C4-2B (cell line): ENCODE data around the gene ADRB2.

Experiments
- H3K27ac ChIP-seq: fragments of 450-650 bp; 2 replicates; pipeline ENCODE4 v1.5.1; 2017
- ZFX ChIP-seq: fragments of 450-650 bp; IDR thresholded peaks from 2 replicates; pipeline ENCODE4 v1.6.1; 2017
- TF ChIP-seq, protein P1 (sequence below): fragments of 450-650 bp; conservative IDR thresholded peaks from 2 replicates; pipeline ENCODE4 v1.5.1; 2017; ENCODE audit warnings: mild to moderate bottlenecking

The ADRB2 gene

DNA sequence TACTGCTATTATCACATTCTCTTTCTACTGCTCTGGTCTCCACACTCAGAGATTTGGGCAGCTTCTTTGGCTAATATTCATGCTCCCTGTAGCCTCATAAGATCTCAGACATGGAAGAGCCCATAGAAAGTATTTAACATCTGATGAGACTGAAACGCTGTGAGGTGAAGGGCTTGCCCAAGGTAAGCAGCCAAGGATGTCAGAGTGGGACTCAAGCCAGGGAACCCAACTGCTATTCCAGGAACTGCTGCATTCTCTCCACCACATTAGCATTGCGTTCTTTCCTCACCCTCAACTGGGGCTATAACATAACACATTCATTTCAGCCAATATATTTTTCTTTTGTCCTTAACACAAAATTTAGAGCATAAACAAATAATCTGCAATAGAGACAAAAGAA is 3.8 kb downstream of the ADRB2 start:
- TF ChIP-seq, protein P1, sequence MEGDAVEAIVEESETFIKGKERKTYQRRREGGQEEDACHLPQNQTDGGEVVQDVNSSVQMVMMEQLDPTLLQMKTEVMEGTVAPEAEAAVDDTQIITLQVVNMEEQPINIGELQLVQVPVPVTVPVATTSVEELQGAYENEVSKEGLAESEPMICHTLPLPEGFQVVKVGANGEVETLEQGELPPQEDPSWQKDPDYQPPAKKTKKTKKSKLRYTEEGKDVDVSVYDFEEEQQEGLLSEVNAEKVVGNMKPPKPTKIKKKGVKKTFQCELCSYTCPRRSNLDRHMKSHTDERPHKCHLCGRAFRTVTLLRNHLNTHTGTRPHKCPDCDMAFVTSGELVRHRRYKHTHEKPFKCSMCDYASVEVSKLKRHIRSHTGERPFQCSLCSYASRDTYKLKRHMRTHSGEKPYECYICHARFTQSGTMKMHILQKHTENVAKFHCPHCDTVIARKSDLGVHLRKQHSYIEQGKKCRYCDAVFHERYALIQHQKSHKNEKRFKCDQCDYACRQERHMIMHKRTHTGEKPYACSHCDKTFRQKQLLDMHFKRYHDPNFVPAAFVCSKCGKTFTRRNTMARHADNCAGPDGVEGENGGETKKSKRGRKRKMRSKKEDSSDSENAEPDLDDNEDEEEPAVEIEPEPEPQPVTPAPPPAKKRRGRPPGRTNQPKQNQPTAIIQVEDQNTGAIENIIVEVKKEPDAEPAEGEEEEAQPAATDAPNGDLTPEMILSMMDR: no peak
- TF ChIP-seq ZFX: no peak
- H3K27ac ChIP-seq: peak overlapping the region; percentile 49

DNA sequence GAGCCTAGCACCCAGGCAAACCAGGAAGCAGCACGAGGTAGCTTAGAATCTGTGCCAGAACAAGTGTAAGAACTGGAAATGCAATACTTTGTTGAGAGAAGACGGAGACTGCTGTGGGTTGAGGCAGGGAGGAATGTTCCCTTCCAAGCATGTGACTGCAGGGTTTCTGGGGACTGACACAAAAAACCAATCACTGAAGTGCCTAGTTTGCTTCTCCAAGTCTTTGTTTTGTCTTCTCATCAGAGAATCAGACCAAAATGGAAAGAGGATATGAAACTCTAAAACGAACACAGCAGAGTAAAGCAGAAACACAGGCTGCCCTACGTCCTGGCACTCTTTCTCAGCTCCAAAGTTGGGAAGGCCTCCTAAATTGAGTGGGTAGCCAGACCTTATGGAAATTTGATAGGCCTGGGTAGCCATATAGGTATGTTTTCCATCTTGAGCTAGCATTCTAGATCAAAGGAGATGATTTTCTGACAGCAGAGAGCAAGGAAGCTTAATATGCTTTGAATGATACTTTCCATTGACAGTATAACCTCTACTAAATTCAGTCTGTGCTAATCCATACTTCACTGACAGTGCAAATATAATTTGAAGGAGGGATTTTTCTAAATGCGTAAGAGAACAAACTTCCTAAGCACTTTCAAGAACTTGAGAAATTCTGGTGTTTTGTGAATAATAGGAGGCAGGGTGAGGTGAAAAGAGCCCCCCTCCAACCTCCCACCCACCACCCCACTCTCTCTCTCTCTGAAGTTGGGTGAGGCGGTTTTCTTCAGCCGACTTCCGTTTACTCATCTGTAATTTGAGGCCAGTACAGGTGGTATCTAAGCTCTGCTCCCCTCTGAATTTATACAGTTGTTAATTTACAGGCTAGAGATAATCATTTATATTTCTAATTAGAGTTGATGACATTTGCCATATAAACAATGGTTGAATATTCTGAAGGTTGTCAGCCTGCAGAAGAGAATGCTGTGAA is 5.5 kb downstream of the ADRB2 start:
- no peak for TF ChIP-seq ZFX
- TF ChIP-seq, protein P1: no peak
- H3K27ac ChIP-seq: peak overlapping the region; percentile 59; the same call in 1 of the 2 replicates

DNA sequence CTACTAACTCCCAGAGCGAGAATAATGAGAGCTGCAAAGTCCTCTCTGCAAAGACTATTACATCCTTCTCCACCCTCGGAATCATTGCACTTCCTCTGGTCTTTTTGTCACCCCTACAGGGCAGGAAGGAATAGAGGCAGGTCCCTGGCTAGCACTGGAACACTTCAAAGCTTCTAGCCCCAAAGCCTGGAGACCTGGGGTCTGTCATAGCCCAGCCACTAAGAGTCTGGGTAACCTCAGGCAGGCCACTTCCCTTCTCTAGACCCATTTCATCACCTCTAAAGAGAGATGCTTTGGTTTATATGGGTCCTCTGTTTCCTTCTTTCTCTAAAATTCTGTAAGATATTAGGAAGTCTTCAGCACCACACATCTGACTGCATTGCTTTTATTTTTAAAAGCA is 6.7 kb downstream of the ADRB2 start:
- no peak for TF ChIP-seq ZFX
- TF ChIP-seq, protein P1: no peak
- peak overlapping the region; percentile 2; the same call in 1 of the 2 replicates for H3K27ac ChIP-seq

DNA sequence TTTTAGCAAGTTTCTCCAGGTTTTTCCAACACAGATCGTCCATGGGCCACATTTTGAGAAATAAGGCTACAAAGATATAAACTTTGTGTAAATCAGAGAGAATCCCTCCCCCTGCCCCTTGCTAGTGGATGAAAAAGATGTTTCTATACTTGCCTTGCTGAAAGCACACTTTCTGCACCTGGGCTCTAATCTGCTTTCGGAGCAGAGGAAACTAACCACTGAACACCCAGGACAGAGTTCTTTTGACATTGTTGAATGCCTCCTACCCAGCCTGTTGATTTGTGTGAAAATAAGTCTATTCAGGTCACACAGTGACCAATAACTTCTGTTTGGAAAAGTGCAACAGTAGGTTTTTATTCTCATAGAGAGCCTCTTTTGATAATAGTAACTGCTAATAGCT is 7.5 kb downstream of the ADRB2 start:
- no peak for TF ChIP-seq ZFX
- TF ChIP-seq, protein P1: no peak
- H3K27ac ChIP-seq: no peak overlapping the region

DNA sequence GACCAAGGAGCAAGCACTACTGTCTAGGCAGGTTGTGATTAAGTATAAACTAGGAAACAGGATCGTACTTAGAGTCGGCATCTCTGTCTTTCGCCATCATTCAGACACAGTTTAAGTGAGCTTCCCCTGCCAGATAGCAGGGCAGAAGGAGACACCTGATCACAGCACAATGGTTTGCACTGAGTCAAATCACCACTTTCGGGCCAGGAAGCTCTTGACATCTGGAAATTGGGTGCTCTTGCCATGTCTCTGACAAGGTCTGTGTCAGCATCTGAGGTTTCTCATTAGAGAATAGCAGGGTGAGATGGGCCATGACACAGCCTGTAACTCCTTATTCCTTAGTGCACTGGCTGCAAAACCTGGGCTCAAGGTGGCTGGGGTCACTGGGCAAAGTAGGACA is 8.3 kb downstream of the ADRB2 start:
- peak overlapping the region; percentile 11; the same call in 1 of the 2 replicates for H3K27ac ChIP-seq
- TF ChIP-seq, protein P1: no peak

DNA sequence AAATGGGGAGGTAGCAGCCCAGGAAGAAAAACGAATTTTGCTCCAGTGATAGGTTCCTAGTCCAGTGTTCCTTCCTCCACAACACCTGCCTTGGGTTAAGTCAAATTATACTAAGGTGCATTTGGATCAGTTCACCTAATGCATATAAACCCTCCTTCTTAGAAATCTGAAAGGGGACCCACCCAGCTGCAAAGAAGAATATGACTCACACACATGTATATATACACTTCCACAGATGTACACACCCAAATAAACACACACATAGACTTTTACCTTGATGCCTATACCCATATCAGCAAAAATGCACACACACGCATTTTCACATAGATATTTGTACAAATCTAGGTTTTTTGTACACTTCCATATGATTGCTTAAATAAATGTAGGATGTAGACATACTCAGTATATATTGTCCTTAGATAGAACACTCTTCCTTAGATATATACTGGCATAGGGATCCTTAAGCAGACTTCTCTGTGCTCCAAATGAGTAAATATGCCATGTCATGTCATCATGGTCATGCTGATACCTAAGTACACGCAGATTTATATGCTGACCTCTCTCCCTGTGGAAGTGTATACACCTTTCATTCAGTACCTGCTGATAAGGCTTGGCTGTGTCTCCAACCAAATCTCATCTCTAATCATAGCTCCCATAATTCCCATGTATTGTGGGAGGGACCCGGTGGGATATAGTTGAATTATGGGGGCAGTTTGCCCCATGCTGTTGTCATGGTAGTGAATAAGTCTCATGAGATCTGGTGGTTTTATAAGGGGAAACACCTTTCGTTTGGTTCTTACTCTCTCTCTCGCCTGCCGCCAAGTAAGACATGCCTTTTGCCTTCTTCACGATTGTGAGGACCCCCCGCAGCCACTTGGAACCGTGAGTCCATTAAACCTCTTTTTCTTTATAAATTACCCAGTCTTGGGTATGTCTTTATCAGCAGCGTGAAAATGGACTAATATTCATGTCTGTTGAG is 10.2 kb downstream of the ADRB2 start:
- no peak overlapping the region; the same call in 1 of the 2 replicates for H3K27ac ChIP-seq
- TF ChIP-seq ZFX: no peak
- TF ChIP-seq, protein P1: no peak
